Subcutaneous adipose tissue (tissue), 4 donors: ENCODE results near the gene SGPP2. TPM values are rescaled to one million over a fixed set of nuclear protein-coding genes. Genes with fewer than 3 reads are reported as not detected.

Experiments
- CTCF ChIP-seq: fragments of 450-650 bp; IDR thresholded peaks from one replicate; pipeline ENCODE4 v1.5.1; 2016; ENCODE audit warnings: low read depth, mild to moderate bottlenecking, control low read depth, antibody characterized with exemption, moderate library complexity
- total RNA-seq, 4 donors: library from RNA; depleted of rRNA; stranded (reverse); fragments of >200 nt; gene quantifications; one replicate each; pipeline ENCODE4 v1.1.0, GENCODE V29; 2016

Gene SGPP2
- total RNA-seq, 4 donors from 2014 or later: 0.16 TPM; not detected in 3

GRCh38 chr2:222430681-222431080 lies 6.3 kb downstream of the SGPP2 start:
- TF ChIP-seq CTCF: no peak

- TF ChIP-seq CTCF: no peak
Observed at GRCh38 chr2:222431869-222432268, 7.5 kb downstream of the SGPP2 start.

- no peak for TF ChIP-seq CTCF
Observed at GRCh38 chr2:222433332-222434173, 9.2 kb downstream of the SGPP2 start.

- no peak for TF ChIP-seq CTCF
Observed at GRCh38 chr2:222434204-222434603, 9.9 kb downstream of the SGPP2 start.

GRCh38 chr2:222436040-222436413 lies 11.7 kb downstream of the SGPP2 start:
- TF ChIP-seq CTCF: no peak

- TF ChIP-seq CTCF: no peak
Observed at GRCh38 chr2:222439692-222440091, 15.3 kb downstream of the SGPP2 start.

GRCh38 chr2:222440673-222441422 lies 16.5 kb downstream of the SGPP2 start:
- no peak for TF ChIP-seq CTCF
